HCT116 (cell line): Measurements from ENCODE around the gene PIP4K2C.

Experiments used
- ATF3 ChIP-seq: IDR thresholded peaks from 2 replicates; pipeline ENCODE4 v1.6.1; 2012
- EZH2 ChIP-seq: fragments of 200-600 bp; sonication (generic); IDR thresholded peaks from 2 replicates; pipeline ENCODE4 v1.6.1; 2017; ENCODE audit warnings: antibody characterized with exemption, mixed run types
- POLR2A ChIP-seq: IDR thresholded peaks from 2 replicates; pipeline ENCODE4 v1.7.0; 2011; ENCODE audit warnings: borderline replicate concordance; ENCODE audit not compliant: insufficient read depth, insufficient read length; ENCODE audit errors: extremely low read depth
- POLR2AphosphoS5 ChIP-seq: IDR thresholded peaks from 2 replicates; pipeline ENCODE4 v1.6.1; 2011; ENCODE audit warnings: mild to moderate bottlenecking, low read depth, low read length, moderate library complexity
- TF ChIP-seq, protein P1 (sequence below), 3 experiments: fragments of 200-600 bp in 1 of 3; sonication (generic) in 1 of 3; IDR thresholded peaks in 2 of 3; conservative IDR thresholded peaks in 1 of 3; 2 replicates each; pipeline ENCODE4 v1.5.1; 2012 to 2017; ENCODE audit warnings: low read depth in 2 of 3, low read length in 2 of 3, antibody characterized with exemption in 1 of 3, borderline replicate concordance in 1 of 3, control low read depth in 1 of 3, mild to moderate bottlenecking in 1 of 3, mixed read lengths in 1 of 3, mixed run types in 1 of 3, moderate library complexity in 1 of 3; ENCODE audit not compliant: insufficient read depth in 1 of 3

DNA sequence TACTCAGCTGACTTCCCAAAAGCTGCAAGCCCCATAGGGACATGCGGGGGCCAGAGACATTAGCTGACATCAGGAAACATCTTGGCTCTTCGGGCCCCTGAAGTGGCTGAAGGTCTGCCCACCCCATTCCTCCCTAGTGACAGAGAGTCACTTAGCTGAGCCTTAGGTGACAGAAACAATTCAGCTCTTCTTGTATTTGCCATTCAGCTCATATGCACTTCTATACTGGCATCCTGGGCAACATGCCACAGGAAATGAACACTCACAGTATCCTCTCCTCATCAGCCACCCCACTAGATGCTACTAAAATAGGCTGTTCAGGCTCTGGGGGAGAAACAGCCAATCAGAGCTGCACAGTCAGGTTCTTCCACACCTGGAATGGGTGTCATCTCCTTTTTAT, 47.4 kb upstream of the PIP4K2C start:
- TF ChIP-seq, protein P1, sequence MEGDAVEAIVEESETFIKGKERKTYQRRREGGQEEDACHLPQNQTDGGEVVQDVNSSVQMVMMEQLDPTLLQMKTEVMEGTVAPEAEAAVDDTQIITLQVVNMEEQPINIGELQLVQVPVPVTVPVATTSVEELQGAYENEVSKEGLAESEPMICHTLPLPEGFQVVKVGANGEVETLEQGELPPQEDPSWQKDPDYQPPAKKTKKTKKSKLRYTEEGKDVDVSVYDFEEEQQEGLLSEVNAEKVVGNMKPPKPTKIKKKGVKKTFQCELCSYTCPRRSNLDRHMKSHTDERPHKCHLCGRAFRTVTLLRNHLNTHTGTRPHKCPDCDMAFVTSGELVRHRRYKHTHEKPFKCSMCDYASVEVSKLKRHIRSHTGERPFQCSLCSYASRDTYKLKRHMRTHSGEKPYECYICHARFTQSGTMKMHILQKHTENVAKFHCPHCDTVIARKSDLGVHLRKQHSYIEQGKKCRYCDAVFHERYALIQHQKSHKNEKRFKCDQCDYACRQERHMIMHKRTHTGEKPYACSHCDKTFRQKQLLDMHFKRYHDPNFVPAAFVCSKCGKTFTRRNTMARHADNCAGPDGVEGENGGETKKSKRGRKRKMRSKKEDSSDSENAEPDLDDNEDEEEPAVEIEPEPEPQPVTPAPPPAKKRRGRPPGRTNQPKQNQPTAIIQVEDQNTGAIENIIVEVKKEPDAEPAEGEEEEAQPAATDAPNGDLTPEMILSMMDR (IDR thresholded peaks at IDR 0.05 in 2 of 3, conservative IDR thresholded peaks at IDR 0.05 in 1 of 3; ENCODE audit: borderline replicate concordance in 1 of 3, insufficient read depth in 1 of 3, low read depth in 2 of 3, low read length in 2 of 3): no peak
- TF ChIP-seq POLR2AphosphoS5: no peak
- TF ChIP-seq ATF3: no peak
- TF ChIP-seq EZH2: no peak
- TF ChIP-seq POLR2A: no peak
